Measurements from ENCODE around the gene MAP7. TPM values are rescaled to one million over a fixed set of nuclear protein-coding genes. Genes with fewer than 3 reads are reported as not detected.

Gene MAP7
- total and polyA plus RNA-seq, 2 experiments from 2014 or later, result 0.76 to 0.79 TPM

- TF ChIP-seq EZH2 (IDR thresholded peaks at IDR 0.05; ENCODE audit: insufficient read depth, poor library complexity, severe bottlenecking), result no peak
- TF ChIP-seq EZH2phosphoT487 (IDR thresholded peaks at IDR 0.05; ENCODE audit: insufficient read depth, low read depth), result no peak
- WGBS, 2 experiments (ENCODE audit: low coverage in 1 of 2, low lambda C conversion rate in 2 of 2, missing lambda C conversion rate in 2 of 2), result 52 to 55% methylated on average over 13 of the region's 13 CpGs
- no peaks in the 10 kb centered on the region for H3K9me2 ChIP-seq (ENCODE audit: insufficient read depth)
- no peaks in the 10 kb centered on the region for H3K9me3 ChIP-seq (ENCODE audit: low read depth)
- no peak overlapping the region for H3K27ac ChIP-seq
- H3K4me3 ChIP-seq, result no peak overlapping the region
- no peaks in the 10 kb centered on the region for H3K79me2 ChIP-seq (ENCODE audit: insufficient read depth)
- no peaks in the 10 kb centered on the region; the same call in 1 of the 2 replicates for H3K27me3 ChIP-seq (replicated peaks; ENCODE audit: insufficient read depth)
- no peak overlapping the region for H3K4me2 ChIP-seq (ENCODE audit: unreplicated experiment)
- DNase-seq, result no peak
- no peaks in the 10 kb centered on the region for H3F3A ChIP-seq (ENCODE audit: insufficient read depth)
- no peaks in the 10 kb centered on the region for H4K20me1 ChIP-seq (ENCODE audit: insufficient read depth)
- H3K9ac ChIP-seq, result no peak overlapping the region
- no peaks in the 10 kb centered on the region for H3K4me1 ChIP-seq (ENCODE audit: insufficient read depth)
- no peaks in the 10 kb centered on the region for H3K36me3 ChIP-seq (ENCODE audit: low read depth)
- in situ Hi-C loops (cut with MboI), result no loop called here
- H2AFZ ChIP-seq, result no peak overlapping the region
Observed at GRCh38 chr6:136334465-136334846, 215.8 kb downstream of the MAP7 start.

DNA sequence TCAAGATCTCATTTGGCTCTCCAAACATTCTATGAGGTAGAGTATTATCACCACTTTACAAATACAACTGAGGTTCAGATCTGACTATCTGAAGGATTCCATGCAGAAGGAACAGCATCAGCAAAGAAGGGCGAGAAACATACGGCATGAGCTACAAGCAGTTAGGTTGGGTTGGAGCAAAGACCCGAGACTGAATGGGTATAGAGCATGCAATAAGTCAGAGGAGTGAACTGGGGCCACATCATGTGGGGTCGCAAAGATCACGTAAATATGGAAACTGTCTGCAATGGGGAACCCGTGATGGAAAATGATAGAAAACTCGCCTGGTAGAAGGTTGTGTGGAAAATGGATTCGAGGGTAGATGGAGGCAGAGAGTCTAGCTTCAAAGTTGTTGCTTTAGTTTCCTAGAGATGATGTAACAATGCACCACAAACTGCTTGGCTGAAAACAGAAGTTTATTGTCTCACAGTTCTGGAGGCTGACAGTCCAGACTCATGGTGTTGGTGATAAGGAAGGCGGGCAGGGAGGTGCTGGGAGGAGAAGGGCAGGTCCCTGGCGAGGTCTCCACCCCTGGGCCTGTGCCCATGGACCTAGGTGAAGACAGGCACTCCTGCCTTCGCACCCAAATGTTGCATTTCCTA lies 216.3 kb downstream of the MAP7 start:
- Histone ChIP-seq H4K20me1 (ENCODE audit: insufficient read depth) (no peaks in the 10 kb centered on the region), H3K79me2 (ENCODE audit: insufficient read depth) (no peaks in the 10 kb centered on the region), H3K9me3 (ENCODE audit: low read depth) (no peaks in the 10 kb centered on the region), H3K9ac (no peak overlapping the region), H2AFZ (no peak overlapping the region), H3F3A (ENCODE audit: insufficient read depth) (no peaks in the 10 kb centered on the region), H3K27me3 (replicated peaks; ENCODE audit: insufficient read depth) (no peaks in the 10 kb centered on the region; the same call in 1 of the 2 replicates), H3K9me2 (ENCODE audit: insufficient read depth) (no peaks in the 10 kb centered on the region), H3K27ac (no peak overlapping the region), H3K36me3 (ENCODE audit: low read depth) (no peaks in the 10 kb centered on the region), H3K4me2 (ENCODE audit: unreplicated experiment) (no peak overlapping the region), H3K4me3 (no peak overlapping the region), H3K4me1 (ENCODE audit: insufficient read depth) (no peaks in the 10 kb centered on the region)
- WGBS, 2 experiments (ENCODE audit: low coverage in 1 of 2, low lambda C conversion rate in 2 of 2, missing lambda C conversion rate in 2 of 2), result 81% methylated on average over 11 of the region's 11 CpGs
- TF ChIP-seq EZH2phosphoT487 (IDR thresholded peaks at IDR 0.05; ENCODE audit: insufficient read depth, low read depth) (no peak), EZH2 (IDR thresholded peaks at IDR 0.05; ENCODE audit: insufficient read depth, poor library complexity, severe bottlenecking) (no peak)
- DNase-seq, result no peak
- in situ Hi-C loops (cut with MboI), result no loop called here

DNA sequence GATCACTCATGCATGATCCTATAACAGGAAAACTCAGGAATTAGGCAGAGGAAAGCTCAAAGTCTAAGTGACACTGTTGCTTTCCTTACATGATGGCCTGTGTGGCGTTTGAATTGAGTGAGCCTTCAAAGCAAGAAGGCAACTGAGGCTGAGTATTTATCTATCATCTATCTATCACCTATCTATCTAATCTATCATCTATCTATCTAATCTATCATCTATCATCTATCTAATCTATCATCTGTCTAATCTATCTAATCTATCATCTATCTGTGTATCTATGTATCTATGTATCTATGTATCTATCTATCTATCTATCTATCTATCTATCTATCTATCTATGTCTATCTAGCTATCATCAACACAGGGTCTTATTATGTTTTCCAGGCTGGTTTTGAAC lies 218.8 kb downstream of the MAP7 start:
- in situ Hi-C loops (cut with MboI), result no loop called here
- no peaks in the 10 kb centered on the region for H3K9me3 ChIP-seq (ENCODE audit: low read depth)
- H3K9me2 ChIP-seq (ENCODE audit: insufficient read depth), result no peaks in the 10 kb centered on the region
- DNase-seq, result no peak
- WGBS, 2 experiments (ENCODE audit: low coverage in 1 of 2, low lambda C conversion rate in 2 of 2, missing lambda C conversion rate in 2 of 2), result 73 to 83% methylated on average over 1 of the region's 1 CpG
- no peaks in the 10 kb centered on the region for H4K20me1 ChIP-seq (ENCODE audit: insufficient read depth)
- H3K27ac ChIP-seq, result no peak overlapping the region
- H3K36me3 ChIP-seq (ENCODE audit: low read depth), result no peaks in the 10 kb centered on the region
- no peaks in the 10 kb centered on the region; the same call in 1 of the 2 replicates for H3K27me3 ChIP-seq (replicated peaks; ENCODE audit: insufficient read depth)
- no peak overlapping the region for H3K4me2 ChIP-seq (ENCODE audit: unreplicated experiment)
- no peaks in the 10 kb centered on the region for H3F3A ChIP-seq (ENCODE audit: insufficient read depth)
- H2AFZ ChIP-seq, result no peak overlapping the region
- H3K4me3 ChIP-seq, result no peak overlapping the region
- no peak for TF ChIP-seq EZH2phosphoT487 (IDR thresholded peaks at IDR 0.05; ENCODE audit: insufficient read depth, low read depth)
- no peak for TF ChIP-seq EZH2 (IDR thresholded peaks at IDR 0.05; ENCODE audit: insufficient read depth, poor library complexity, severe bottlenecking)
- no peaks in the 10 kb centered on the region for H3K79me2 ChIP-seq (ENCODE audit: insufficient read depth)
- H3K4me1 ChIP-seq (ENCODE audit: insufficient read depth), result no peaks in the 10 kb centered on the region
- no peak overlapping the region for H3K9ac ChIP-seq

DNA sequence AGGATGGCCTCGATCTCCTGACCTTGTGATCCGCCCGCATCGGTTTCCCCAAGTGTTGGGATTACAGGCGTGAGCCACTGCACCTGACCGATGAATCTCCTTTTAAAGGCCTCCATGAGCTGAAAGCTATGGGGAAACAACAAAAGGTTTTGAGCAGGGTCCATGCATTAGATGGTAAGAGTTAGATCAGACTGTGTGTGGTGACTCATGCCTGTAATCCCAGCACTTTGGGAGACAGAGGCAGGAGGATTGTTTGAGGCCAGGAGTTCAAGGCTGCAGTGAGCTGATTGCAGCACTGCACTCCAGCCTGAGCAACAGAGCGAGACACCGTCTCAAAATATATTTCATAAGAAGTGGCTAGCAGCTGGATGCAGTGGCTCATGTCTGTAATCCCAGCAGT lies 219.6 kb downstream of the MAP7 start:
- Histone ChIP-seq H4K20me1 (ENCODE audit: insufficient read depth) (no peaks in the 10 kb centered on the region), H2AFZ (no peak overlapping the region), H3K9me2 (ENCODE audit: insufficient read depth) (no peaks in the 10 kb centered on the region), H3K9ac (no peak overlapping the region), H3K4me3 (no peak overlapping the region), H3K27ac (no peak overlapping the region), H3K9me3 (ENCODE audit: low read depth) (no peaks in the 10 kb centered on the region), H3K4me2 (ENCODE audit: unreplicated experiment) (no peak overlapping the region), H3K27me3 (replicated peaks; ENCODE audit: insufficient read depth) (no peaks in the 10 kb centered on the region; the same call in 1 of the 2 replicates), H3F3A (ENCODE audit: insufficient read depth) (no peaks in the 10 kb centered on the region), H3K4me1 (ENCODE audit: insufficient read depth) (no peaks in the 10 kb centered on the region), H3K36me3 (ENCODE audit: low read depth) (no peaks in the 10 kb centered on the region), H3K79me2 (ENCODE audit: insufficient read depth) (no peaks in the 10 kb centered on the region)
- in situ Hi-C loops (cut with MboI), result no loop called here
- DNase-seq, result no peak
- no peak for TF ChIP-seq EZH2phosphoT487 (IDR thresholded peaks at IDR 0.05; ENCODE audit: insufficient read depth, low read depth)
- no peak for TF ChIP-seq EZH2 (IDR thresholded peaks at IDR 0.05; ENCODE audit: insufficient read depth, poor library complexity, severe bottlenecking)
- 89 to 90% methylated on average over 8 of the region's 8 CpGs for WGBS, 2 experiments (ENCODE audit: low coverage in 1 of 2, low lambda C conversion rate in 2 of 2, missing lambda C conversion rate in 2 of 2)

All from GM23248 (cell line).